Smooth muscle cell (in vitro differentiated cells): Measurements from ENCODE around the gene IGFBP1. TPM values are rescaled to one million over a fixed set of nuclear protein-coding genes. Genes with fewer than 3 reads are reported as not detected.

Source experiments
- DNase-seq: peaks from one replicate; lab custom pipeline; 2025; ENCODE audit not compliant: unreplicated experiment; lab: John Stamatoyannopoulos, UW
- H2AFZ ChIP-seq: fragments of 200-600 bp; sonication (generic); 2 replicates; pipeline ENCODE4 v1.6.0; 2016; ENCODE audit warnings: antibody characterized with exemption, low read depth, mild to moderate bottlenecking
- H3F3A ChIP-seq: fragments of 200-600 bp; sonication (generic); 2 replicates; pipeline ENCODE4 v1.6.0; 2017; ENCODE audit warnings: antibody characterized with exemption, low read depth
- H3K27ac ChIP-seq: fragments of 200-600 bp; sonication (generic); 2 replicates; pipeline ENCODE4 v1.5.1; 2016; ENCODE audit warnings: low read depth, mild to moderate bottlenecking
- H3K27me3 ChIP-seq: fragments of 200-600 bp; sonication (generic); 2 replicates; pipeline ENCODE4 v1.6.1; 2016; ENCODE audit warnings: low read depth, mild to moderate bottlenecking
- H3K36me3 ChIP-seq: fragments of 200-600 bp; sonication (generic); 2 replicates; pipeline ENCODE4 v1.5.1; 2016; ENCODE audit warnings: low read depth
- H3K4me1 ChIP-seq: fragments of 200-600 bp; sonication (generic); 2 replicates; pipeline ENCODE4 v1.5.1; 2016; ENCODE audit warnings: low read depth
- H3K4me2 ChIP-seq: fragments of 200-600 bp; sonication (generic); 2 replicates; pipeline ENCODE4 v1.6.0; 2016; ENCODE audit warnings: mild to moderate bottlenecking
- H3K4me3 ChIP-seq: fragments of 200-600 bp; sonication (generic); 2 replicates; pipeline ENCODE4 v1.5.1; 2016; ENCODE audit warnings: mild to moderate bottlenecking
- H3K79me2 ChIP-seq: fragments of 200-600 bp; sonication (generic); 2 replicates; pipeline ENCODE4 v1.6.0; 2016; ENCODE audit warnings: low read depth, mild to moderate bottlenecking
- H3K9ac ChIP-seq: fragments of 200-600 bp; sonication (generic); 2 replicates; pipeline ENCODE4 v1.6.0; 2016; ENCODE audit warnings: low read depth
- H3K9me3 ChIP-seq: fragments of 200-600 bp; sonication (generic); replicated peaks from 2 replicates; pipeline ENCODE4 v1.5.1; 2016; ENCODE audit warnings: low read depth
- H4K20me1 ChIP-seq: fragments of 200-600 bp; sonication (generic); 2 replicates; pipeline ENCODE4 v1.6.0; 2016; ENCODE audit warnings: low read depth
- WGBS: methylation state at CpG from one replicate; pipeline ENCODE4 v1.1.7; 2016; ENCODE audit warnings: low lambda C conversion rate; 5-methylcytosine and 5-hydroxymethylcytosine counted together
- polyA plus RNA-seq: library from polyadenylated mRNA; unstranded; fragments of >200 nt; fragmentation: Nextera tagmentation; extraction: Ambion mirVana; gene quantifications from 2 replicates; pipeline ENCODE4 v1.2.1, GENCODE V29; 2016
- total RNA-seq: library from RNA; depleted of rRNA; stranded (reverse); fragments of >200 nt; gene quantifications from 2 replicates; pipeline ENCODE4 v1.2.3, GENCODE V29; 2014
- TF ChIP-seq, protein P1 (sequence below): fragments of 200-600 bp; sonication (generic); IDR thresholded peaks from 2 replicates; pipeline ENCODE4 v1.5.1; 2017; ENCODE audit warnings: borderline replicate concordance, mild to moderate bottlenecking, antibody characterized with exemption; ENCODE audit not compliant: insufficient read depth, poor library complexity, severe bottlenecking

The IGFBP1 gene
- total and polyA plus RNA-seq, 2 experiments from 2014 or later: not detected

DNA sequence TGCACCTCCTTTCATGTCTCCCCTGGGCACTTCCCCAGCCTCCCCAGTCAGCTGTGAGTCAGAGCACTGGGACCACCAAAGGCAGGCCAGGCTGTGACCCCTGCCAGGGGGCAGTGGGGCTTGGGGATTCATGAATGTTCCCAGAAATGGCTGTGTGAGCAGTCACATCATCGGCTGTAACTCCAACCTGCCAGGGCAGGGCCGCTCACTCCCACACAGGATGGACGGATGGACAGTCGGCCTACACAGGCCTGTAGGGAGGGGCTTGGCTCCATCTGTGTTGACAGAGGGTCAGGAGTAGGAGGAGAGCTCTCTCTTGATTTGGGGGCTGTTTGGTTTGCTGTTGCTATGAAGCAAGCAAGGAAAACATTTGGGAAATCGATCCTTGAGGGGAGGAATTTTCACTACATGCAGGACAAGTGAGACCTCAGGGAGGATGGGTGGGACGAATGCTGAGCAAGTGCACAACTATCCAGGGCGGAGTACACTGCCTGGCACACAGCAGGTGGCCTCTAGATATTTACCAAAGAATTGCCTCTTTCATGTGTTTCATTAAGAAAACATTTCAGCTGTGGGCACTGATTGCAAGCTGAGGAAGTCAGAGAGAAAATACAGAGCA is 2.9 kb upstream of the IGFBP1 start:
- DNase-seq: no peak
- TF ChIP-seq, protein P1, sequence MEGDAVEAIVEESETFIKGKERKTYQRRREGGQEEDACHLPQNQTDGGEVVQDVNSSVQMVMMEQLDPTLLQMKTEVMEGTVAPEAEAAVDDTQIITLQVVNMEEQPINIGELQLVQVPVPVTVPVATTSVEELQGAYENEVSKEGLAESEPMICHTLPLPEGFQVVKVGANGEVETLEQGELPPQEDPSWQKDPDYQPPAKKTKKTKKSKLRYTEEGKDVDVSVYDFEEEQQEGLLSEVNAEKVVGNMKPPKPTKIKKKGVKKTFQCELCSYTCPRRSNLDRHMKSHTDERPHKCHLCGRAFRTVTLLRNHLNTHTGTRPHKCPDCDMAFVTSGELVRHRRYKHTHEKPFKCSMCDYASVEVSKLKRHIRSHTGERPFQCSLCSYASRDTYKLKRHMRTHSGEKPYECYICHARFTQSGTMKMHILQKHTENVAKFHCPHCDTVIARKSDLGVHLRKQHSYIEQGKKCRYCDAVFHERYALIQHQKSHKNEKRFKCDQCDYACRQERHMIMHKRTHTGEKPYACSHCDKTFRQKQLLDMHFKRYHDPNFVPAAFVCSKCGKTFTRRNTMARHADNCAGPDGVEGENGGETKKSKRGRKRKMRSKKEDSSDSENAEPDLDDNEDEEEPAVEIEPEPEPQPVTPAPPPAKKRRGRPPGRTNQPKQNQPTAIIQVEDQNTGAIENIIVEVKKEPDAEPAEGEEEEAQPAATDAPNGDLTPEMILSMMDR: no peak
- Histone ChIP-seq H4K20me1 (no peaks in the 10 kb centered on the region), H3K4me3 (no peak overlapping the region), H3K9ac (no peak overlapping the region), H3K27ac (no peak overlapping the region), H3K4me1 (no peaks in the 10 kb centered on the region), H3F3A (no peaks in the 10 kb centered on the region), H2AFZ (no peak overlapping the region), H3K79me2 (no peaks in the 10 kb centered on the region), H3K27me3 (peaks cover 30% of the 10 kb centered on the region), H3K9me3 (no peaks in the 10 kb centered on the region), H3K4me2 (no peak overlapping the region), H3K36me3 (no peaks in the 10 kb centered on the region)
- 91% methylated on average over 7 of the region's 7 CpGs for WGBS

DNA sequence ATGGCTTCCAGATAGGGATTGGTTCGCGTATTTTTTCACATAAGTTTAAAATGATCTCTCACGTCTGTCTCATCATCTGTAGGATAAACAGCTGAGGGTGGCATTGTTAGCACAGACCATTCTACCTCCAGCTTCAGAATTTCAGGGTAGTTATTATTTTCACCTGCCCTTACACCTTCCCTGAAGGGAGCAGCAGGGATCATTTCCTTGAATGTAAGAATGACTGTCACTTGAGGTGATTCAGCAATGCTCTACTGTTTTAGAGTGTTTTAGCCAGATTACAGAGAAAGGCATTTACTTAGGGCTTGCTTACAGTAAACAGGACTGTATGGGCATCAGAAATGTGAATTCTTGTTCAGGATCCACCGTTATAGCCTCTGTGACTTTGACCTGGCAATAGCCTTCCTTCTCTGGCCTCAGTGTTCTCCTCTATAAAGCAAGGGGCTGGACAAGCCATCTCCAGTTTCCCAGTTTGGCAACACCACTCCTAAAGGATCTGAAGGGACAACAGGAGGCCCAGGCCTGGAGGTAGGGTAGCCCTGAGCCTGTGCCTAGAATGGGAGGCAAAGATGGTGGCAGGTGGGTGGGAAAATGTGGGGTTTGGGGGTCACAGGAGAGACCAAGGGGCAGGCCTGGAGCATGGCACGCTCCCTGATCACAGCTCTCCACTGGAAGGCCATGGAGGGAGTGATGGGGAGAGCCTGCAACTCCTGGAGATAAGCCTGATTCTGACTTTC is 1.2 kb upstream of the IGFBP1 start:
- no peak overlapping the region for H3K9ac ChIP-seq
- 93% methylated on average over 5 of the region's 5 CpGs for WGBS
- no peaks in the 10 kb centered on the region for H3F3A ChIP-seq
- no peak overlapping the region for H3K27ac ChIP-seq
- H3K9me3 ChIP-seq: no peaks in the 10 kb centered on the region
- no peaks in the 10 kb centered on the region for H3K79me2 ChIP-seq
- H3K27me3 ChIP-seq: peaks cover 30% of the 10 kb centered on the region
- TF ChIP-seq, protein P1: no peak
- H4K20me1 ChIP-seq: no peaks in the 10 kb centered on the region
- H3K4me3 ChIP-seq: no peak overlapping the region
- H3K4me2 ChIP-seq: no peak overlapping the region
- no peaks in the 10 kb centered on the region for H3K4me1 ChIP-seq
- H2AFZ ChIP-seq: no peak overlapping the region
- no peaks in the 10 kb centered on the region for H3K36me3 ChIP-seq
- no peak for DNase-seq

DNA sequence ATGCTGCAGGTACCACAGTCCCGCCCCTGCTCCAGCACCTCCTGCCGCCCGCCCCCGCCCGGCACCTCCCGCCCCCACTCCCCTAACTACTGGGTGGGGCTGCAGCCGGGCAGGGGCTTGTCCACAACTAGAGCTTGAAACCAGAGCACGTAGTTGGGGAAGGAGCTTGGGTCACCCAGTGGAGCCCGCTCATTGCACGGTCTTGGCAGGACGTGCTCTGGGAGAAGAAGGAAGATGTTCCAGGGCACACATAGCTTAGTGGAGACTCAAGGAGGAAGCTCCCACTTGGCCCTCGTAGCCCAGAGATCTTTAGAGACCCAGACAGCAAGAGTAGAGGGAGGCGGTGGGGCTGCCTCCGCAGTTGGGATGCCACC is 692 bp downstream of the IGFBP1 start:
- Histone ChIP-seq H4K20me1 (no peaks in the 10 kb centered on the region), H3K79me2 (no peaks in the 10 kb centered on the region), H3K27me3 (peaks cover 30% of the 10 kb centered on the region), H3K9me3 (no peaks in the 10 kb centered on the region), H3K36me3 (no peaks in the 10 kb centered on the region), H3F3A (no peaks in the 10 kb centered on the region), H3K4me3 (peak overlapping the region; percentile 55), H3K9ac (no peak overlapping the region), H3K27ac (no peak overlapping the region), H3K4me2 (peak overlapping the region; percentile 94), H2AFZ (peak overlapping the region; percentile 76), H3K4me1 (no peaks in the 10 kb centered on the region)
- 20% methylated on average over 13 of the region's 14 CpGs for WGBS
- TF ChIP-seq, protein P1: no peak
- DNase-seq: no peak
